Mesenchymal stem cell (in vitro differentiated cells and primary cell): Measurements from ENCODE around the gene BCS1L.
"Not testable (repeated sequence)": the region's sequence is repeated elsewhere in the genome, so short reads cannot be mapped to it uniquely, and the experiment has no call there.

Experiments used
- DNase-seq: peaks from one replicate; pipeline ENCODE4 v3.0.0-alpha.2; 2013
- H2AFZ ChIP-seq: one replicate; pipeline ENCODE4 v1.6.1; 2013; ENCODE audit warnings: low read depth, mild to moderate bottlenecking, control low read depth, inconsistent platforms, low read length, moderate library complexity
- H2AK5ac ChIP-seq: 2 replicates; pipeline ENCODE4 v1.6.1; 2013; ENCODE audit warnings: low read length, moderate library complexity, mild to moderate bottlenecking, inconsistent platforms; ENCODE audit not compliant: severe bottlenecking
- H2BK120ac ChIP-seq: one replicate; pipeline ENCODE4 v1.6.1; 2013; ENCODE audit warnings: low read depth, mild to moderate bottlenecking, inconsistent platforms, low read length, moderate library complexity
- H2BK12ac ChIP-seq, 2 experiments: one replicate each; pipeline ENCODE4 v1.6.1; 2013; ENCODE audit warnings: inconsistent platforms in 2 of 2, low read length in 2 of 2, mild to moderate bottlenecking in 2 of 2, moderate library complexity in 2 of 2, control low read depth in 1 of 2
- H2BK15ac ChIP-seq: one replicate; pipeline ENCODE4 v1.6.1; 2013; ENCODE audit warnings: mild to moderate bottlenecking, low read depth, inconsistent platforms; ENCODE audit not compliant: poor library complexity, severe bottlenecking
- H2BK5ac ChIP-seq: 2 replicates; pipeline ENCODE4 v1.6.1; 2013; ENCODE audit warnings: low read depth, mild to moderate bottlenecking, low read length, control low read depth, inconsistent platforms; ENCODE audit not compliant: poor library complexity, severe bottlenecking
- H3K14ac ChIP-seq, 2 experiments: one replicate each; pipeline ENCODE4 v1.6.1; 2013; ENCODE audit warnings: inconsistent platforms in 2 of 2, low read length in 2 of 2, control low read depth in 1 of 2, mild to moderate bottlenecking in 1 of 2, moderate library complexity in 1 of 2
- H3K18ac ChIP-seq, 2 experiments: one replicate each; pipeline ENCODE4 v1.6.1; 2013; ENCODE audit warnings: inconsistent platforms in 2 of 2, low read length in 2 of 2, control low read depth in 1 of 2, low read depth in 1 of 2, mild to moderate bottlenecking in 1 of 2
- H3K23ac ChIP-seq, 2 experiments: one replicate each; pipeline ENCODE4 v1.6.1; 2013; ENCODE audit warnings: inconsistent platforms in 2 of 2, low read length in 2 of 2, mild to moderate bottlenecking in 2 of 2, moderate library complexity in 2 of 2, control low read depth in 1 of 2
- H3K27ac ChIP-seq: 2 replicates; pipeline ENCODE4 v1.5.1; 2013; ENCODE audit warnings: mild to moderate bottlenecking, moderate library complexity, low read length, control low read depth, inconsistent platforms; ENCODE audit not compliant: poor library complexity, severe bottlenecking
- H3K27me3 ChIP-seq, 2 experiments: 2 replicates each; pipeline versions ENCODE4 v1.6.1 to v1.7.0; 2013; ENCODE audit warnings: low read length in 2 of 2, mild to moderate bottlenecking in 2 of 2, moderate library complexity in 2 of 2, control low read depth in 1 of 2, inconsistent platforms in 1 of 2; ENCODE audit not compliant: control insufficient read depth in 1 of 2, insufficient read depth in 1 of 2
- H3K36me3 ChIP-seq, 2 experiments: 2 replicates each; pipeline versions ENCODE4 v1.6.1 to v1.7.0; 2013; ENCODE audit warnings: low read length in 2 of 2, control low read depth in 1 of 2, inconsistent platforms in 1 of 2, low read depth in 1 of 2, mild to moderate bottlenecking in 1 of 2; ENCODE audit not compliant: insufficient read depth in 2 of 2, control insufficient read depth in 1 of 2
- H3K4ac ChIP-seq, 2 experiments: one replicate each; pipeline ENCODE4 v1.6.1; 2013; ENCODE audit warnings: inconsistent platforms in 2 of 2, low read length in 2 of 2, mild to moderate bottlenecking in 2 of 2, moderate library complexity in 2 of 2, control low read depth in 1 of 2, low read depth in 1 of 2
- H3K4me1 ChIP-seq: 2 replicates; pipeline ENCODE4 v1.6.1; 2013; ENCODE audit warnings: low read depth, low read length, control low read depth; ENCODE audit not compliant: control insufficient read depth, insufficient read depth
- H3K4me2 ChIP-seq: 2 replicates; pipeline ENCODE4 v1.6.1; 2013; ENCODE audit warnings: low read length, mild to moderate bottlenecking, inconsistent platforms; ENCODE audit not compliant: poor library complexity, severe bottlenecking
- H3K4me3 ChIP-seq, 2 experiments: 2 replicates each; pipeline versions ENCODE4 v1.5.1 to v1.7.0; 2013; ENCODE audit warnings: low read length in 2 of 2, mild to moderate bottlenecking in 2 of 2, control low read depth in 1 of 2, low read depth in 1 of 2; ENCODE audit not compliant: insufficient read depth in 1 of 2
- H3K79me1 ChIP-seq: replicated peaks from 2 replicates; pipeline ENCODE4 v1.6.1; 2013; ENCODE audit warnings: mild to moderate bottlenecking, control low read depth, low read length, inconsistent platforms; ENCODE audit not compliant: poor library complexity, severe bottlenecking
- H3K9ac ChIP-seq: 2 replicates; pipeline ENCODE4 v1.7.0; 2013; ENCODE audit warnings: mild to moderate bottlenecking, low read length, moderate library complexity
- H3K9me3 ChIP-seq: 2 replicates; pipeline ENCODE4 v1.7.0; 2013; ENCODE audit warnings: mild to moderate bottlenecking, low read length; ENCODE audit not compliant: control insufficient read depth
- H4K8ac ChIP-seq: one replicate; pipeline ENCODE4 v1.6.1; 2013; ENCODE audit warnings: inconsistent platforms, mild to moderate bottlenecking, low read length, moderate library complexity
- H4K91ac ChIP-seq: one replicate; pipeline ENCODE4 v1.6.1; 2013; ENCODE audit warnings: mild to moderate bottlenecking, low read length, inconsistent platforms
- WGBS: methylation state at CpG from one replicate; pipeline ENCODE4 v1.1.7; 2013; ENCODE audit warnings: mixed read lengths; 5-methylcytosine and 5-hydroxymethylcytosine counted together

Gene BCS1L

GRCh38 chr2:218679119-218679518 lies 19.6 kb downstream of the BCS1L start:
- no peak overlapping the region for H3K23ac ChIP-seq
- no peak overlapping the region for H4K91ac ChIP-seq
- DNase-seq = peak; percentile 53
- H4K8ac ChIP-seq = no peak overlapping the region
- H3K27me3 ChIP-seq = no peaks in the 10 kb centered on the region
- H3K18ac ChIP-seq = no peak overlapping the region
- H3K79me1 ChIP-seq = no peaks in the 10 kb centered on the region
- H2BK5ac ChIP-seq = no peak overlapping the region
- H3K4me1 ChIP-seq = no peaks in the 10 kb centered on the region
- no peak overlapping the region for H3K27ac ChIP-seq
- no peak overlapping the region for H2BK120ac ChIP-seq
- no peak overlapping the region for H2BK12ac ChIP-seq
- no peak overlapping the region for H3K4me2 ChIP-seq
- H3K4ac ChIP-seq = no peak overlapping the region
- no peak overlapping the region for H3K14ac ChIP-seq
- peak overlapping the region; percentile 38 for H3K9ac ChIP-seq
- no peak overlapping the region for H2AK5ac ChIP-seq
- H3K9me3 ChIP-seq = no peaks in the 10 kb centered on the region
- H2AFZ ChIP-seq = no peak overlapping the region
- no peak overlapping the region for H2BK15ac ChIP-seq
- no peak overlapping the region for H3K4me3 ChIP-seq
- WGBS = 37% methylated on average over 4 of the region's 4 CpGs
- peaks cover 37 to 78% of the 10 kb centered on the region in 2 experiments for H3K36me3 ChIP-seq

- Histone ChIP-seq H3K4ac (no peak overlapping the region), H2BK15ac (no peak overlapping the region), H4K8ac (no peak overlapping the region), H2BK5ac (no peak overlapping the region), H3K14ac (no peak overlapping the region), H3K4me1 (no peaks in the 10 kb centered on the region), H2BK120ac (no peak overlapping the region), H3K9me3 (no peaks in the 10 kb centered on the region), H4K91ac (no peak overlapping the region), H3K36me3 (peaks cover 41 to 76% of the 10 kb centered on the region in 2 experiments), H2AFZ (no peak overlapping the region), H3K18ac (no peak overlapping the region), H3K23ac (no peak overlapping the region), H3K27me3 (no peaks in the 10 kb centered on the region), H3K4me2 (no peak overlapping the region), H3K79me1 (peaks cover 1% of the 10 kb centered on the region), H2AK5ac (no peak overlapping the region), H2BK12ac (no peak overlapping the region), H3K4me3 (no peak overlapping the region), H3K9ac (no peak overlapping the region), H3K27ac (no peak overlapping the region)
- WGBS = 95% methylated on average over 3 of the region's 3 CpGs
- no peak for DNase-seq
Measured at GRCh38 chr2:218680061-218680460, 20.6 kb downstream of the BCS1L start.

- H4K8ac ChIP-seq, H2BK5ac ChIP-seq, H3K27me3 ChIP-seq, H3K18ac ChIP-seq, H3K14ac ChIP-seq, H2BK15ac ChIP-seq, H2AK5ac ChIP-seq, H2AFZ ChIP-seq, H3K9me3 ChIP-seq, H2BK120ac ChIP-seq, H2BK12ac ChIP-seq, H4K91ac ChIP-seq, H3K27ac ChIP-seq, H3K4ac ChIP-seq, H3K4me1 ChIP-seq, H3K23ac ChIP-seq, H3K4me2 ChIP-seq, H3K4me3 ChIP-seq, H3K79me1 ChIP-seq: not testable (repeated sequence)
- peak overlapping the region; percentile 41 for H3K9ac ChIP-seq
- peaks cover 21 to 66% of the 10 kb centered on the region in 2 experiments for H3K36me3 ChIP-seq
- 7% methylated on average over 3 of the region's 5 CpGs for WGBS
- DNase-seq = peak; percentile 85
Measured at GRCh38 chr2:218687400-218688060, 28.0 kb downstream of the BCS1L start.

- H3K4ac ChIP-seq = no peak overlapping the region
- H2BK12ac ChIP-seq = no peak overlapping the region
- H3K9ac ChIP-seq = peak overlapping the region; percentile 70
- H3K4me1 ChIP-seq = peaks cover 6% of the 10 kb centered on the region
- H3K4me2 ChIP-seq = no peak overlapping the region
- no peaks in the 10 kb centered on the region for H3K9me3 ChIP-seq
- H3K27ac ChIP-seq = no peak overlapping the region
- DNase-seq = no peak
- no peak overlapping the region for H2AK5ac ChIP-seq
- H3K14ac ChIP-seq = no peak overlapping the region
- H3K36me3 ChIP-seq = peaks cover 22 to 69% of the 10 kb centered on the region in 2 experiments
- no peak overlapping the region for H4K8ac ChIP-seq
- H2BK15ac ChIP-seq = no peak overlapping the region
- H3K4me3 ChIP-seq = no peak overlapping the region
- no peak overlapping the region for H2BK120ac ChIP-seq
- H3K27me3 ChIP-seq = no peaks in the 10 kb centered on the region
- H2BK5ac ChIP-seq = no peak overlapping the region
- no peak overlapping the region for H4K91ac ChIP-seq
- no peak overlapping the region for H2AFZ ChIP-seq
- no peaks in the 10 kb centered on the region for H3K79me1 ChIP-seq
- H3K18ac ChIP-seq = no peak overlapping the region
- H3K23ac ChIP-seq = no peak overlapping the region
Measured at GRCh38 chr2:218691234-218691633, 31.8 kb downstream of the BCS1L start.
